ENCODE measurements around the gene IL23R.
A peak's percentile ranks its signal among the peaks of the same experiment; 100 is the strongest.
"Not testable (repeated sequence)": the region's sequence is repeated elsewhere in the genome, so short reads cannot be mapped to it uniquely, and the experiment has no call there.

IL23R gene, protein sequence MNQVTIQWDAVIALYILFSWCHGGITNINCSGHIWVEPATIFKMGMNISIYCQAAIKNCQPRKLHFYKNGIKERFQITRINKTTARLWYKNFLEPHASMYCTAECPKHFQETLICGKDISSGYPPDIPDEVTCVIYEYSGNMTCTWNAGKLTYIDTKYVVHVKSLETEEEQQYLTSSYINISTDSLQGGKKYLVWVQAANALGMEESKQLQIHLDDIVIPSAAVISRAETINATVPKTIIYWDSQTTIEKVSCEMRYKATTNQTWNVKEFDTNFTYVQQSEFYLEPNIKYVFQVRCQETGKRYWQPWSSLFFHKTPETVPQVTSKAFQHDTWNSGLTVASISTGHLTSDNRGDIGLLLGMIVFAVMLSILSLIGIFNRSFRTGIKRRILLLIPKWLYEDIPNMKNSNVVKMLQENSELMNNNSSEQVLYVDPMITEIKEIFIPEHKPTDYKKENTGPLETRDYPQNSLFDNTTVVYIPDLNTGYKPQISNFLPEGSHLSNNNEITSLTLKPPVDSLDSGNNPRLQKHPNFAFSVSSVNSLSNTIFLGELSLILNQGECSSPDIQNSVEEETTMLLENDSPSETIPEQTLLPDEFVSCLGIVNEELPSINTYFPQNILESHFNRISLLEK

DNA sequence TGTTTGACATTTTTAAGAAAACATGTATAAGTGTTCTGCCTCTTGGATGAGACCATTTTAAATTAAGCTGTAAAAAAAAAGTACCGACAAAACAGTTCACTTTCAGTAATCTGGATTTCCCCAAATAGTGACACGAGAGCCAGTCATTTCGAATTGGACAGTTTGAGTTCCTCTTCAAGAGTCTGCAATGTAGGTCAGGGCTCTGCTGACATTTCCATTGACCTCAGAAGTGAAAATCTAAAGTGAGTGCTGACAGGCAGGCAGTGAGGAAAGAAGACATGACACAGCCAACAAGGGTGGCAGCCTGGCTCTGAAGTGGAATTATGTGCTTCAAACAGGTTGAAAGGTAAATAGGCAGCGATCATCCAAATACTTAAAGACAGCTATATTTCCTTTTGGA is at the start of gene IL23R:
Gene IL23R, plus strand, starts transcription at position 259 of the 400 bp plus-strand sequence. CDS start 1,667 bp downstream, outside the sequence.
- no peak for DNase-seq (ENCODE audit: low read depth)

DNA sequence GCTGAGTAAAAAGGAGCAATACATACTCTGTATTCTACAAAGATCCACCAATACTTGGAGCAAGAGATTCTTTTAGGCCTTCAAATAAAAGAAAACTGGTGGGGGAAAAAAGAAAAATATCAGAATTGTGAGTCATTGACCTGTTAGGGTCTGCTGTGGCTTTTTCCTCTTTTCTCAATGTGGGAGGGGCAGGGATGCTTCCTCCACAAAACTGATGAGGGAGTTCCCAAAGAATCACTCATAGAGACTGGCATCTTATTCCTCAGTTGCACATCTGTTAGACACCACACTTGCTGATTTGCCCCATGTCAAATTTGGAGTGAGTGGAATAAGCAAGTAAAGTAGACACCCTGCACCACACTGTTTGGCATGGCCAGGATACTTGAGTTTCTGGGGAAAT is 48.1 kb upstream of the IL23R start:
- DNase-seq (ENCODE audit: low read depth), result no peak

DNA sequence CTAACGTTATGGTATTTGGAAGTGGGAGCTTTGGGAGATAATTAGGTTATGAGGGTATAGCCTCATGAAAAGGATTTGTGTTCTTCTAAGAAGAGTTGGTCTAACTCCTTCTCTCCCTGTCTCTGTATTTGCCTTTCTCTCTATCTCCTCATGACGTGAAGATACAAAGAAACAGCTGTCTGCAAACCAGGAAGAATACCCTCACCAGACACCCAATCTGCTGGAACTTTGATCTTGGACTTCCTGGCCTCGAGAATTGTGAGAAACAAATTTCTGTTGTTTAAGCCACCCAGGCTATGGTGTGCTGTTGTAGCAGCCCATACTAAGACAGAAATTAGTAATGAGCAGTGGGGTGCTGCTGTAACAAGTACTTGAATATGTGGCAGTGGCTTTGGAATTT is 47.6 kb upstream of the IL23R start:
- no peak for DNase-seq (ENCODE audit: low read depth)

DNA sequence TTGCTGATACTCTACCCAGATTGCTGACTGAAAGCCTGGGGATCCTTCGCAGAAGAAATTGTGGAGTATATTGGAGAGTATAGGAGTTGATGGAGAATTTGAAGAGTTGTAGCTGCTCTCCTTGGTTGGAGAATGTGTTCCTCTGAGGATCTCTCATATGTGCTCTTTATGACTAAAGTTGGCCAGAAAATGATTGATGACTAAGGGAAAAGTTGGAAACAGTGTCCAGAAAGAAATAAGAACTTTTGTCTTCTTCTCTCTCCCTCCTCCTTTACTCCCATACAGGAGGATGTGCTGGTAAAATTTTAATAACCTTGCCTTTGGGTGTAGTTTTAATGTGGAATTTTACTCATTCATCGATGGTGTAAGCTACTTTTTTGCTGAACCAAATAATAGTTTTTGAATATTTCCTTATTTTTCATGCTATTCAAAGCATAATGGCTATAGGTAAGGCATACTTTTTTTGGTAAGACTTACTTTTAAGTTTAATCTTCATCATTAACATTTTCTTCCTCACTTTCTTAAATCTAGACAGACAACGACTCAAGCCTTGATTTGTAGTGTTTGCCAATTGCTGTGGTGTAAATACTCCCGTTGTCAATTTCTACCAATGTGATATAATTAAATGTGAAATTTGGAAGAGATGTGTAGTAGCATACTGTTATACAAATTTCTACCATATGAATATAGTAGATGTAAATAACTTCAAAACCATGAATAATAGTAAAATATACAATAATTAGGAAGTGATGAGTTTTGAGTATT is 45.2 kb upstream of the IL23R start:
- no peak for DNase-seq (ENCODE audit: low read depth)

DNA sequence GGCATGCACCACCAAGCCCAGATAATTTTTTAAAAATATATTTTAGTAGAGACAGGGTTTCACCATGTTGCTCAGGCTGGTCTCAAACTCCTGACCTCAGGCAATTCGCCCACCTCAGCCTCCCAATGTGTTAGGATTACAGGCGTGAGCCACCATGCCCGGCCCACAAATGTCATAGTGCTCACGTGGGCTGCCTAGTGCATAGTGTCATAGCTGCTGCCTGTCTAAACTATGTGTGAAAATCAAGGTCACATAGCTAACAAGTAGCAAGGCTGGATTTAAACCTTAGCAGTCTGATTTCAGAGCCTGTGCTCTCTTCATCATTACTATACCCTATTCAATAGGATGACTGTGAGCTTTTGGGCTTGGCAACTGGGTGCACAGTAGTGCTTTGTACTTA is 41.8 kb upstream of the IL23R start:
- DNase-seq (ENCODE audit: low read depth), result no peak

DNA sequence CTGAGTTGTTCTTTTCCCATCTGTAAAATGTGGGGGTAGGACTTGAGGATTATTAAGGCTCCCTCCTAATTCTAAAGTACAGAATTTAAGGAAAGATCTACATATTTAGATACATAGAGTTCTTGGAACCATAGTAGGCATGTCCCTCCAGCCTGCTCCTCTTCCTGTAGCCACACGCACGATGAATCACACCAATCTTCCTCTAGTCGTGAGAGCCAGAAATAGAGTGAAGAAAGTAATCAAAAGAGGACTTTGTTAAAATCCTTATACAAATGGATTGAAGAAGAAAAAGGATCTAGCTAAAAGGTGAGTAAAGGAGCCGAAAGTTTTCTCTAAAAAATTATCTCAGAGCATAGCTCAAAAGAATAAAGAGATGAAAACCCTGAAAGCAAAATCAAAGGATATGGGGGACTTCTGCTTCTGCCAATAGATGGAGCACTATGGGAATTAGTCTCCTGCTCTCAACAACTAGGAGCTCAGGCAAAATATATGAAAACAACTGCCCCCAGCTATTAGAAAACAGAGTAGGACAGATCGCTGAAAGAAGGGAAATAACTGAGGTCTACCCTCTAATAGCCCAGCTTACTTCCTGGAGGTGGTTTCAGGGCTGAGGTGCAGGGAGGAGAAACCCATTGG is 40.0 kb upstream of the IL23R start:
- DNase-seq (ENCODE audit: low read depth), result no peak

DNA sequence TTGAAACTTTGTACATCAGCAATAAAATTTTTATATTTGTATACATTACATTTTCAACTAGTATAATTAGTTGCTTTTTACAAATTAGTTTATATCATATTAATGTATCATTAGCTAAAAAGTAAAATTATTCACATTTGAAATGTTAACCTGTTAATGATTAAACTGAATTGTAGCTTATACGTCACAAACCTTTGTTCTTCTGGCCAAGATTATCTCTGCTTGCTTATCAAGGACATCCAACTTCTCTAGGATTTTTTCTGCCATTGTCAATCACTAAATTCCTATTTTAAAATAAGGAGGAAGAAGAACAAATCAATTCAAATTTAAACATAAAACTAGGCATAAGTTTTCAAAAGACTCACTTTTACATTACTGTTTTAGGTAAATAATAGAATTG is 39.3 kb upstream of the IL23R start:
- no peak for DNase-seq (ENCODE audit: low read depth)

DNA sequence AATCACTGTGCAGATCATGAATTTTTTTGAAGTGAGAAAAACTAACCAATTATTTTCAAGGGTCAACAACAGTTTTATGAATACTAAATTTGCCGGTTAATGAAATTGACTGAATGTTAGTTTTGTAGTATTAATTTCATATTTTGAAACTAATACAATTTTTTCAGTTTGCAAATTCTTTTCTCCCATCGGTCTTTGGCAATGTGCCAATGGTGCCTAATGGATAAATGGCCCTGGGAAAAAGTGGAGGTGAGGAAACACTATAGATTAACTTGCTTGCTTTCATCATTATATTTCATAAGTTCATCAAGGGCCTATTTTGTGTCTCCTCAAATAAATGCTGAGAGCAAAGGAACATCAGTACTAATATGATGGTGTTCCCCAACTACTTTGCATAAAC is 35.6 kb upstream of the IL23R start:
- DNase-seq (ENCODE audit: low read depth), result no peak

DNA sequence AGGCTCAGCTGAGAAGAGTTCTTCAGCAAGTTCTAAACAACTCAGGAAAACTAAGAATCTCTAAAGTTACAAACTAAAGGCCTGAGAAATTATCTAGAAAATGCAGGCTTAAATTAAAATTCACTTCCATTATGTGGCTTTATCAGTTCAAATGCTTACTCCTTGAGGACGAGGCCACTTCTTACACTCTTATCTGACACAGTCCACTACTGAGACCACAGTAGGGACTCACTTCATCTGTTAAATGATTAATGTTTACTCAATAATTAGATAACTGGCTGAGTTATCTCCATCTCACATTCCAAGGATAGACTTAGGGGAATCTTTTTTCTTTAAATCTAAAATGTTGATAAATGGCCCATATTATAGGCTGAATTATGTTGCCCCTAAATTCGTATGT is 33.1 kb upstream of the IL23R start:
- DNase-seq (ENCODE audit: low read depth), result no peak

DNA sequence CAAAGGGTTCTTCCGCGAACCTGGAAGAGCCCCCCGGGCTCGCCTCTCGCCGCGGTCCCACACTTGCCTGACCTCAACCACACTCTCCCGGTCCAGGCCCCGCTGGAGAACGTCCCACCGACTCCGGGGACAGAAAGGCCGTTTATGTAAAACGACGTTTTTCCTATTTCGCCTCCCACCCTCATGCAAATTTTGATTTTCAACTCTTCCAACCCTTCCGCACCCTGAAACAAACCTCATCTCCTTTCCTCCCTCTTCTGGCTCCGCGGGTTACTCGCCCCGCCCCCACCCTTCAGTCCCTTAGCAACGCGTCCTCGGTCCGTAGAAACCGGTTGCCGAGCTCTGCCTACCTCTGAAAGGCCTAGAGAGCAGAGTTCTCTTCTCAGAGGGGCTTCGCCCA is 31.6 kb upstream of the IL23R start, which contains the start of gene C1orf141:
Gene C1orf141, minus strand, starts transcription at position 276 of the 400 bp plus-strand sequence. CDS start 7,730 bp downstream, outside the sequence.
- DNase-seq (ENCODE audit: low read depth), result no peak

DNA sequence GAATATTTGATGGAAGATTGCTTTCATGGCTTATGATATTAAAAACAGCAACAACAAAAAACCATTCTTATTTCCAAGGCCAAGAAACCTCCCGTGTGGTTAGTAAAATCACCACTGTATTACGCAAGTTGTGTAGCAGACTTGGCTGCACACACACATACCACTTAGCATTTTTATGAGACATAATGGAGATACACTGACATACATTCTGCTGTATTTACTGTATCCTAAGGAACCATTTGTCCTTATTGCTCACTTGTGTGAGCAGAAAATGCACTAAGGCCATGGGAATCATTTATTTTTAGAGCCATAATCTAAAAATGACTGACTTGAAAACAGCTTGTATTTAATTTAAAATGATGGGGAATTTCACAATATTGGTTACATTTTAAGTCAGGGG is 30.9 kb upstream of the IL23R start:
- DNase-seq (ENCODE audit: low read depth), result peak; percentile 91

DNA sequence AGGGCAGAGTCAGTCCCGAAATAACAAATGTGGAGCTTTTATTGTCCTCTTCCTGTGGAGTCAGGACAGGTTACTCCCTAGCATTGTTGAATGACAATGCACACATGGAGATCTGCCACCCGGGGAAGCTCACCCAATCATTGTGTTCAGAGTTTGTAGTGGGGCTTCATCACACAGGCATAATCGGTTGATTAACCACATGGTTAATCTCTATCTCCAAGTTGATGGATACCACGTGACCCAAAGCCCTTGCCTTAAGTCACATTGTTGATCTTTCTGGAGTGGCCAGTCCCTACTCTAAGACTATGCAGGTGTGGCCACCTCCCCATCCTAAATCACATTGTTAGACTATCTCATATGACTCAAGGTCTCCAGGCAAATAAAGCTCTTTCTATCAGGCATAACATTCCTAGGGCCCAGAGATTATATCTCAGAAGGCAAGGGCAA is 28.9 kb upstream of the IL23R start:
- DNase-seq (ENCODE audit: low read depth), result no peak

DNA sequence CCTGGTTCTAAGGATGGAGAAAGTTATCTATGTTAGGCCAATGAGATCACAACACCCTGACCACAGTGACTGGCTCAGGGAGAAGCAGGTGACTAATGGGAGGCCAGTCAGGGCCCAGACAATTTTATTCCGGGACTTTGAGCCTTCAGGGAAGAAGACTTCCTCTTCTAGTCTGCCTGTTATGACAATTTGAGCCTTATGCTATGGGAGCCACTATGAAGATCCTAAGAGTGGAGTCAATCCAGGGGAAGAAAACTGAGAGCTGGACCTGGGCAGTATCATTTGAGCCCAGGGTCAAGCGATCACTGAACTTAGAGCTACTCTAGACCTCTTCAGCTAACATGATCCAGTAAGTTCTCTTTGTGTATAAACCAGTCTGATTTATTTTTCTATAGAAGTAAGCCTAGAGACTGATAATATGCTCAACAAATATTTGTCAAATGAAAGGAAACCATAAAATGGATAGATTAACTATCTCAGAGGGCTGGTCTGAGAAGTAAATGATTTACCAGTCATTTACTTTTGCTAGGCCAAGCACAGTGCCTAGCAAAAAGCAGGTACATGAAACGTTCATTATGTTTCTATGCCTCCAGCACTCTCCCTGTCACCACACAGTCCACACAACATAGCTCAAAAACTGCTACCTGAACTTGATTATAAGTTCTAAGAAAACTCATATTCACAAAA is 27.3 kb upstream of the IL23R start:
- no peak for DNase-seq (ENCODE audit: low read depth)

DNA sequence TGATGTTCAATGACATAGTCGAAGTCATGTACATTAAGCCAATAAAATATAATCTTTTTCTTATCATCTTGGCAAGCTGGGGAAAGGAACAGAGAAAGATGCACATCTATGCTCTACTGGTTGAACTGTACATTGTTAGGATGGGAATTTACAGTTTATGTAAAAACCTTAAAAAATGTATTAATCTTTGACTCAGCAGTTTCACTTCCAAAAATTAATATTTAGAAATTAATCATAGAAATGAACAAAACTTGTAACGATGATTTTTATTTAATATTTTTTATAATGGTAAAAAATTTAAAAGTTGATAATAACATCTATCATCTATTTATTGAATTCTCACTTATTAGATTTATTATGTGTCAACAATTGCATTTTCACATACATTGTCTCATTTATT is 25.8 kb upstream of the IL23R start:
- no peak for DNase-seq (ENCODE audit: low read depth)

DNA sequence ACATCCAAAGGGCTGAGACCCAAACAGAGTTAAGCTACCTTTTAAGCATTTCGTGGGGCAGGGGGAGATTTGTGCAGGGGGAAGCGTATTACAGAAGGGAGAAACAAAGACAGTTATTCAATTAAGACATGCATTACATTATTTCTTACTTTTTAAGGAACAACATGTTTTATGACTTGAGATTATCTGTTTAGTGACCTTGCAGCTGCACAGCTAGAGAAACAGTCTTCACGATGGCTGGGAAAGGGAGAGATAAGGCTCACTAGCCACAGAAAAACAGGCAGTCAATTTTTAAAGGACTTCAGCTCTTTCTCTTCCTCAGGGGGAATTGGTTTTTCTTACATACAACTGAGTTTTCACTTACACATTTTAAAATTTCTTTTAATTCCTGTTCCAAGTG is 24.4 kb upstream of the IL23R start:
- not testable (repeated sequence) for DNase-seq (ENCODE audit: low read depth)

DNA sequence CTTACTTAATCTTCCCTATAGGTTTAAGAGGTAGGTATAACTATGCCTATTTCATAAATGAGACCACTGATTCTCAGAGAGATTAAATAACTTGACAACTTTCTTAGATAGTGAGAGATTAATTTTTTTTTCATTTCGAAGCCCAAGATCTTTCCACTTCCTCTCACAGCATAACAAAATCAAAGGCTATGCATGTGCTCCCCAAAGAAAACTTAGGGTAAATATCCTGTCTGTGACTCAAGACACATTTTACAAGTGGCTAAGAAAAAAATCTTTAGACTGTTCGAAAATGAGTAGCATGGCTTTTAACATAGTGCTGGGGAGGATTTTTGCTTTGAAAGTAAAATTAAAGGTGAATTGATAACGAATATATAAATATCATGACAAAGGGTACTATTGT is 23.3 kb upstream of the IL23R start:
- DNase-seq (ENCODE audit: low read depth), result no peak

DNA sequence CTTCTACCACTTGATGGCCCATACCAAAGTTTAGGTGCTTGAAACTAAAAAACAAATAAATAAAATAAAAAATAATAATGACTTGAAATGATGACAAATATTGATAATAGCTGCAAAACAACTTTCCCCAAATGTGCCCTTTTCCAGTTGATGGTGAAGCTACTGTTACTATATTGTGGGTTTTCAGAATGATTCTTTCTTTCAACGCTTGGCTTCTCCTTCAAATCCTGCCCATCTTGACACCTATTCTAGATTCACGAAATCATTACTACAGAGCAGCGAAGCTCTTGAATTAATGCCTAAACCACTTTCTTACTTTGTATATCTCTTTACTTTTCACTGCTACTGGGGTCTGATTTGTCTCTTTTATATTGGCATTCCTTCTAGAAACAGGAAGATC is 22.3 kb upstream of the IL23R start:
- no peak for DNase-seq (ENCODE audit: low read depth)

DNA sequence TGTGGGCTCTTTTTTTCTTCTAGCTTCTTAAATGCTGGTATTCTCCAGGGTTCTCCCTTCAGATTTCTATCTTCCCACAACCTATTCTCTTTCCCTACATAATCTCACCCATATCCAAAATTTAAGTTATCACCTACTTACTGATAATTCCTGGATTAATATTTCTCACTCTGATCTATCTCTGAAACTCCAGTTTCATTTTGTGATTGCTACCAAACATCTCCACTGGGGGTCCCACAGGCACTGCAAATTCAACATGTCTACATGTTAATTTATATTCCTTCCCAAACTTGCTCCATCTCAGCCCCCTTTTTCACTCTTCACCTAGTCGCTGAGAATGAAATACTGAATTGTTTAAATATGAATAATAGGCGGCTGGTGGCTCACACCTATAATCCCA is 21.6 kb upstream of the IL23R start:
- no peak for DNase-seq (ENCODE audit: low read depth)

DNA sequence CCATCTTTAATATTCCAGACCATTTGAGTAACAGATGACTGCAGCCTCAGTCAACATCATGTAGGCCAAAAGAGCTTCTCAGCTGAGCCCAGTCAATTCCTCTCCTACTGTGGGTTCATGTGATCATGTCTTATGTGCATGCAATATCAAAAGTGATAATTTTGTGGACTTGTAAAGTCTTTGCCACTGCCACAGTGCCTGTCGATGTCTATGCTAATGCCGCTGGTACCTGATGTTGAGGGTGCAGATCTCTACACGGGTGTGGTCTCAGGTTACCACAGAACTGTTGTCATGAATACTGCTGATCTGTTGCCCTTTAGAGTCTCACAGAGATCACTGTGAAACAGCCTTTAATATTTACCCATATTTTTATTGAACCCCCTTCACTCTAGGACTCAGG is 20.2 kb upstream of the IL23R start:
- DNase-seq (ENCODE audit: low read depth), result no peak

DNA sequence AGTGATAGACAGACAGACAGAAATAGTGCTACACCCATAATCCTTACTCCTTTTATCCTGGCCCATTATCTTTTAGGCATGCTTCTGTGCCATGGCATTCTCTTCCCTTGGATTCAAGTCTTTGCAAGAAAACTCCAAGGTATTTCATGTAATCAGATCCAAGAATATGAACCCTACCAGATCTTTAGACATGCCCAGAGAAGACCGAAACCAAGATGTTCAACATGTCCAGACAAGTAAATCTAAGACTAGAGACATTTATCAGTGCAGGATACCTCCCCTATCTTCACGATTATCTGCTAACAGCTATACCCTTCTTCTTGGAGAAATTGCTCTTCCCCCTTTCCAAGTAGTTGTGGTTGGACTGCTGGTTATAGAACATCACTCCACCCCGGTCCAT is 19.7 kb upstream of the IL23R start:
- no peak for DNase-seq (ENCODE audit: low read depth)

DNA sequence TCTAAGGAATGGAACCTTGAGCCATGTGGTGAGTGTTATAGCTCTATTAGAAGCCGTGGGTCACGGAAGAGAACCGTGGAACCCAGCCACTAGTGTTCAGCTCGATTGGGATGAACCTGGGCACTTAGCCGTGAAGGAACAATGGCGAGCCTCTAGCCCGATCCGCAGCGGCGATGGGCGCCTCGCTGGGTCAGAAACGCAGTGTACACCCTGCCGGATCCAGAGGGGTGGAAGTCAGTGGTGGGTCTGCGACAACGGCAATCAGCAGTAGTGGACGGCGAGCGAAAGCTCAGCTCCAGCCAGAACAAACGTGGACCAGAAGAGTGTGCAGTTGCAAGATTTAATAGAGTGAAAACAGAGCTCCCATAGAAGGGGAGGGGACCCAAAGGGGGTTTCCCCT is 18.3 kb upstream of the IL23R start:
- not testable (repeated sequence) for DNase-seq (ENCODE audit: low read depth)

Measured in fibroblast of gingiva (primary cell).